Mesendoderm (in vitro differentiated cells): ENCODE measurements around the gene ARPC5L.
"Not testable (repeated sequence)": the region's sequence is repeated elsewhere in the genome, so short reads cannot be mapped to it uniquely, and the experiment has no call there.

Experiments used
- DNase-seq: peaks from one replicate; pipeline ENCODE4 v3.0.0; 2013
- H2AK5ac ChIP-seq: 2 replicates; pipeline ENCODE4 v1.6.1; 2013; ENCODE audit warnings: low read length, inconsistent platforms
- H2BK120ac ChIP-seq: 2 replicates; pipeline ENCODE4 v1.6.1; 2013; ENCODE audit warnings: low read depth, mild to moderate bottlenecking, low read length, moderate library complexity, mixed read lengths
- H2BK15ac ChIP-seq: replicated peaks from 2 replicates; pipeline ENCODE4 v1.6.1; 2013; ENCODE audit warnings: low read depth, mild to moderate bottlenecking, moderate library complexity
- H2BK5ac ChIP-seq: 2 replicates; pipeline ENCODE4 v1.6.1; 2013; ENCODE audit warnings: low read length, inconsistent platforms
- H3K18ac ChIP-seq: 2 replicates; pipeline ENCODE4 v1.6.1; 2013; ENCODE audit warnings: mild to moderate bottlenecking, low read length, mixed read lengths
- H3K23ac ChIP-seq: one replicate; pipeline ENCODE4 v1.6.1; 2013; ENCODE audit warnings: low read length
- H3K27ac ChIP-seq: 2 replicates; pipeline ENCODE4 v1.5.1; 2013; ENCODE audit warnings: low read depth, mild to moderate bottlenecking, inconsistent platforms, low read length, moderate library complexity
- H3K27me3 ChIP-seq: 2 replicates; pipeline ENCODE4 v1.6.1; 2013; ENCODE audit warnings: low read length, control low read depth, mild to moderate bottlenecking, inconsistent platforms; ENCODE audit not compliant: insufficient read depth, poor library complexity
- H3K36me3 ChIP-seq: 2 replicates; pipeline ENCODE4 v1.6.1; 2013; ENCODE audit warnings: low read length, inconsistent platforms; ENCODE audit not compliant: control insufficient read depth, insufficient read depth
- H3K4ac ChIP-seq: one replicate; pipeline ENCODE4 v1.6.1; 2013; ENCODE audit warnings: low read depth, mild to moderate bottlenecking, low read length, moderate library complexity
- H3K4me1 ChIP-seq: 2 replicates; pipeline ENCODE4 v1.6.1; 2013; ENCODE audit warnings: low read depth, low read length, inconsistent platforms; ENCODE audit not compliant: control insufficient read depth
- H3K4me2 ChIP-seq: 2 replicates; pipeline ENCODE4 v1.6.1; 2013; ENCODE audit warnings: low read length
- H3K4me3 ChIP-seq: 2 replicates; pipeline ENCODE4 v1.5.1; 2013; ENCODE audit warnings: mild to moderate bottlenecking, low read length
- H3K56ac ChIP-seq: one replicate; pipeline ENCODE4 v1.6.1; 2013; ENCODE audit warnings: low read length
- H3K79me1 ChIP-seq: 2 replicates; pipeline ENCODE4 v1.6.1; 2013; ENCODE audit warnings: low read length, inconsistent platforms
- H3K79me2 ChIP-seq: 2 replicates; pipeline ENCODE4 v1.6.1; 2013; ENCODE audit warnings: mild to moderate bottlenecking, low read length; ENCODE audit not compliant: control insufficient read depth, insufficient read depth
- H3K9ac ChIP-seq: 2 replicates; pipeline ENCODE4 v1.6.1; 2013; ENCODE audit warnings: low read length, inconsistent platforms
- H4K5ac ChIP-seq: one replicate; pipeline ENCODE4 v1.6.1; 2013; ENCODE audit warnings: low read length
- H4K8ac ChIP-seq: one replicate; pipeline ENCODE4 v1.6.1; 2013; ENCODE audit warnings: low read depth, mild to moderate bottlenecking, control low read depth, low read length, moderate library complexity
- WGBS: extraction: QIAGEN DNeasy Blood & Tissue Kit; methylation state at CpG from one replicate; pipeline ENCODE4 v1.1.7; 2013; ENCODE audit warnings: low lambda C conversion rate, missing lambda C conversion rate; ENCODE audit not compliant: insufficient coverage; ENCODE audit errors: extremely low coverage; 5-methylcytosine and 5-hydroxymethylcytosine counted together

The ARPC5L gene

GRCh38 chr9:124838567-124839275, 23.2 kb upstream of the ARPC5L start:
- H3K27ac ChIP-seq, H4K8ac ChIP-seq, H2BK15ac ChIP-seq, H3K4ac ChIP-seq, H3K27me3 ChIP-seq, H2AK5ac ChIP-seq, H2BK120ac ChIP-seq, DNase-seq, H3K79me2 ChIP-seq, H3K4me3 ChIP-seq, H3K4me1 ChIP-seq, H4K5ac ChIP-seq, H3K56ac ChIP-seq, H3K79me1 ChIP-seq, H3K9ac ChIP-seq, H3K18ac ChIP-seq, H3K4me2 ChIP-seq, H2BK5ac ChIP-seq, H3K23ac ChIP-seq, H3K36me3 ChIP-seq: not testable (repeated sequence)
- WGBS: no CpG with 5 or more reads among the region's 52 CpGs

- no peak overlapping the region for H2AK5ac ChIP-seq
- no peak overlapping the region for H3K23ac ChIP-seq
- H3K36me3 ChIP-seq: no peaks in the 10 kb centered on the region
- H3K79me2 ChIP-seq: no peaks in the 10 kb centered on the region
- no peak overlapping the region for H3K4ac ChIP-seq
- H3K56ac ChIP-seq: peak overlapping the region; percentile 12
- no peak overlapping the region for H2BK120ac ChIP-seq
- H3K18ac ChIP-seq: no peak overlapping the region
- H4K5ac ChIP-seq: no peak overlapping the region
- no peak overlapping the region for H3K4me3 ChIP-seq
- no peaks in the 10 kb centered on the region for H3K79me1 ChIP-seq
- H3K27me3 ChIP-seq: no peaks in the 10 kb centered on the region
- no peaks in the 10 kb centered on the region for H3K4me1 ChIP-seq
- no peak overlapping the region for H3K9ac ChIP-seq
- no peak overlapping the region for H3K27ac ChIP-seq
- H4K8ac ChIP-seq: no peak overlapping the region
- H2BK15ac ChIP-seq: no peak overlapping the region
- no peak overlapping the region for H3K4me2 ChIP-seq
- no peak overlapping the region for H2BK5ac ChIP-seq
- no CpG with 5 or more reads among the region's 12 CpGs for WGBS
- DNase-seq: peak; percentile 81
Observed at GRCh38 chr9:124839612-124840299, 22.2 kb upstream of the ARPC5L start.

- no peak overlapping the region for H3K4me2 ChIP-seq
- H2BK5ac ChIP-seq: no peak overlapping the region
- H4K8ac ChIP-seq: no peak overlapping the region
- no peaks in the 10 kb centered on the region for H3K36me3 ChIP-seq
- H3K79me1 ChIP-seq: no peaks in the 10 kb centered on the region
- H3K4me3 ChIP-seq: no peak overlapping the region
- no peak overlapping the region for H3K9ac ChIP-seq
- no peaks in the 10 kb centered on the region for H3K79me2 ChIP-seq
- no peak overlapping the region for H4K5ac ChIP-seq
- H2BK120ac ChIP-seq: no peak overlapping the region
- no peak overlapping the region for H3K4ac ChIP-seq
- no peaks in the 10 kb centered on the region for H3K27me3 ChIP-seq
- DNase-seq: no peak
- H3K56ac ChIP-seq: no peak overlapping the region
- no peak overlapping the region for H3K23ac ChIP-seq
- no CpG with 5 or more reads among the region's 18 CpGs for WGBS
- H3K4me1 ChIP-seq: no peaks in the 10 kb centered on the region
- no peak overlapping the region for H2BK15ac ChIP-seq
- H3K27ac ChIP-seq: no peak overlapping the region
- no peak overlapping the region for H2AK5ac ChIP-seq
- no peak overlapping the region for H3K18ac ChIP-seq
Observed at GRCh38 chr9:124840300-124840833, 21.6 kb upstream of the ARPC5L start.

GRCh38 chr9:124841075-124841821, 20.7 kb upstream of the ARPC5L start:
- Histone ChIP-seq H2BK5ac (no peak overlapping the region), H3K27ac (no peak overlapping the region)
- no CpG with 5 or more reads among the region's 14 CpGs for WGBS

GRCh38 chr9:124843456-124844034, 18.4 kb upstream of the ARPC5L start:
- H3K18ac ChIP-seq: no peak overlapping the region
- no peak overlapping the region for H2AK5ac ChIP-seq
- no peaks in the 10 kb centered on the region for H3K36me3 ChIP-seq
- no peak overlapping the region for H4K5ac ChIP-seq
- H3K4ac ChIP-seq: no peak overlapping the region
- H3K79me2 ChIP-seq: no peaks in the 10 kb centered on the region
- H3K56ac ChIP-seq: no peak overlapping the region
- WGBS: no CpG with 5 or more reads among the region's 11 CpGs
- no peak overlapping the region for H2BK120ac ChIP-seq
- H3K4me1 ChIP-seq: no peaks in the 10 kb centered on the region
- no peaks in the 10 kb centered on the region for H3K27me3 ChIP-seq
- no peak overlapping the region for H3K9ac ChIP-seq
- no peak overlapping the region for H3K27ac ChIP-seq
- H3K23ac ChIP-seq: no peak overlapping the region
- no peaks in the 10 kb centered on the region for H3K79me1 ChIP-seq
- H3K4me3 ChIP-seq: no peak overlapping the region
- no peak overlapping the region for H2BK5ac ChIP-seq
- no peak overlapping the region for H4K8ac ChIP-seq
- no peak overlapping the region for H2BK15ac ChIP-seq
- no peak for DNase-seq
- no peak overlapping the region for H3K4me2 ChIP-seq

More at GRCh38 chr9:124841075-124841821, 20.7 kb upstream of the ARPC5L start:
- Histone ChIP-seq H3K36me3 (no peaks in the 10 kb centered on the region), H4K5ac (no peak overlapping the region), H2BK15ac (no peak overlapping the region), H3K18ac (no peak overlapping the region), H3K4me2 (no peak overlapping the region), H3K23ac (no peak overlapping the region), H3K56ac (no peak overlapping the region), H3K27me3 (no peaks in the 10 kb centered on the region), H3K4me1 (no peaks in the 10 kb centered on the region), H3K4ac (no peak overlapping the region), H3K79me2 (no peaks in the 10 kb centered on the region), H2AK5ac (no peak overlapping the region), H3K4me3 (no peak overlapping the region), H3K9ac (no peak overlapping the region), H4K8ac (no peak overlapping the region), H2BK120ac (no peak overlapping the region), H3K79me1 (no peaks in the 10 kb centered on the region)
- no peak for DNase-seq
